Measurements from ENCODE around the gene PTGIR. TPM values are rescaled to one million over a fixed set of nuclear protein-coding genes. Genes with fewer than 3 reads are reported as not detected.

Gene PTGIR
- polyA plus RNA-seq, 3 donors, result 2.0 to 7.1 (median 3.5) TPM

DNA sequence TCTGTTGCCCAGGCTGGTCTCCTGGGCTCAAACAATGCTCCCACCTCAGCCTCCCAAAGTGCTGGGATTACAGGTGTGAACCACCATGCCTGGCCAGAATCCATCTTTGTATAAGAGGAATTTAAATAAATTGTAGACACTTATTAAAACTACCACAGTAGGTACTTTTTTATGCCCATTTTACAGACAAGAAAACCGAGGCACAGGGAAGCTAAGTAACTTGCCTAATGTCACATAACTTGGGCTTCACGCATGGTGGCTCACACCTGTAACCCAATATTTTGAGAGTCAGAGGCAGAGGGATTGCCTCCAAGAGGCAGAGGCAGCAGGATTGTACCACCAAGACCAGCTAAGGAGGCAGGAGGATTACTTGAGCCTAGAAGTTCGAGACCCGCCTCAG, 46.4 kb downstream of the PTGIR start:
- no peak overlapping the region for H3K27ac ChIP-seq (ENCODE audit: low read depth, low read length)
- WGBS, 3 donors, result 93 to 96% (median 95%) methylated on average over 4 of the region's 4 CpGs

DNA sequence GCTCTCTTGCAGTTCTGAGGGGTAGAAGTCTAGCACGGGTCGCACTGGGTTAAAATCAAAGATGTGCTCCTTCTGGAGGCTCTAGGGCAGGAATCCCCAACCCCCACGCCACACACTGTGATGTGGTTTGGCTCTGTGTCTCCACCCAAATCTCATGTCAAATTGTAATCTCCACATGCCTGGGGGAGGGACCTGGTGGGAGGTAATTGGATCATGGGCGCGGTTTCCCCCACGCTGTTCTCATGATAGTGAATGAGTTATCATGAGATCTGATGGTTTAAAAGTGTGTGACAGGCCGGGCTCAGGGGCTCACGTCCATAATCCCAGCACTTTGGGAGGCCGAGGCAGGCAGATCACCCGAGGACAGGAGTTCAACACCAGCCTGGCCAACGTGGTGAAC, 50.4 kb downstream of the PTGIR start:
- 60 to 65% (median 61%) methylated on average over 11 of the region's 11 CpGs for WGBS, 3 donors
- H3K27ac ChIP-seq (ENCODE audit: low read depth, low read length), result no peak overlapping the region

DNA sequence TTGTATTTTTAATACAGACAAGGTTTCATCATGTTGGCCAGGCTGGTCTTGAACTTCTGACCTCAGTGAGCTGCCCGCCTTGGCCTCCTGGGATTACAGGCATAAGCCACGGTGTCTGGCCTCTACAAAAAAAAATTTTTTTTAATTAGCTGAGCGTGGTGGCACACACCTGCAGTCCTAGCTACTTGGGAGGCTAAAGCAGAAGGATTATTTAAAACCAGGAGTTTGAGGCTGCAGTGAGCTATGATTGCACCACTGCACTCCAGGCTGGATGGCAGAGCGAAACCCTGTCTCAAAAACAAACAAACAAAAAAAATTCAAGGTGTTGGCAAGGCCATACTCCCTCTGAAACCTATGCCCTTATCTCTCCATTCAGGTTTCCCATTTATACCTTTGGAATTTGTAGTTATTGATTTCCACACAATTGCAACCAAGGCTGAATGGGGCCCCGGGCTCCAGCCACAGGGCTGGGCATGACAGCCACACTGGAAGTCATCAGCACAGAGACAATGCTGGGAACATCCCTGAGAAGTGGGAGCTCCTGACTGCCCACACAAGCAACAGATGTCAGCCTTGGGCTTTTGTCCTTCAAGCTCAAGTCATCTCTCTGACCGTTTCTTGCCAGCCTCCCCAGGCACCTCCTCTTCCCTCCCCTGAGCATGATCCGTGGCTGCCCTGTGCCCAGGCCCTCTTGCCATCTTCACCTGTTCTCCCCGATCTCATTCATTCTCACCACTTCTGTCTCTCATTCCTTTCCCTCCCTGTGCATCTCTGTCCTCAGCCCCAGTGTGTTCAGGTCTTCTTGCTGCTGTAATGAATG, 51.0 kb downstream of the PTGIR start:
- WGBS, 3 donors, result 66 to 82% (median 82%) methylated on average over 8 of the region's 8 CpGs

DNA sequence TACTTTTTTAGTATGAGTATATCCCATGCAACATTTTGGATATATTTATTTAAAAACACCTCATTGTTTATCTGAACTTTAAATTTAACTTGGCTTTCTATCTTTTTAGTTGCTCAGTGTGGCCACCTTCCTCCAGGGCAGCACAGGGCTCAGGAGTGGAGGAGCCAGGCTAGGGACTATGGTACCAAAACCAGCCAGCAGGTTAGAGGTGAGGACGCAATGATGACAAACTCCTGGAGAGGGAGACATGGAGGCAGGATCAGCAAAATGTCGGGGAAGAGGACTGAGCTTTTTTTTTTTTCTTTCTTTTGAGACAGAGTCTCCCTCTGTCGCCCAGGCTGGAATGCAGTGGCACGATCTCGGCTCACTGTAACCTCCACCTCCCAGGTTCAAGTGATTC, 53.4 kb downstream of the PTGIR start:
- 58 to 72% (median 68%) methylated on average over 5 of the region's 5 CpGs for WGBS, 3 donors
- H3K27ac ChIP-seq (ENCODE audit: low read depth, low read length), result no peak overlapping the region

More for the DNA sequence above, 51.0 kb downstream of the PTGIR start:
- H3K27ac ChIP-seq (ENCODE audit: low read depth, low read length), result no peak overlapping the region

Other genes starting within 250 kb of the PTGIR start
- gene CCDC8, start 211.5 kb downstream of the PTGIR start, polyA plus RNA-seq, result 1 to 10 TPM; 1.1 to 8.9 (median 8.0) TPM
- under 1 TPM in 1 of 3 donors, not detected in 2; 0.03 TPM for gene PNMA8C, start 196.2 kb downstream of the PTGIR start, polyA plus RNA-seq
- 1 to 10 TPM in 2 of 3 donors, under 1 TPM in 1; 0.13 to 3.7 (median 2.2) TPM for gene PNMA8A, start 153.5 kb downstream of the PTGIR start, polyA plus RNA-seq
- 1 to 10 TPM in 1 of 3 donors, under 1 TPM in 2; 0.79 to 1.9 (median 0.85) TPM for gene PNMA8B, start 129.2 kb downstream of the PTGIR start, polyA plus RNA-seq
- gene CALM3, start 23.8 kb downstream of the PTGIR start, polyA plus RNA-seq, result 100 to 1,000 TPM in 2 of 3 donors, 10 to 100 TPM in 1; 83.9 to 276 (median 115) TPM
- gene GNG8, start 11.1 kb upstream of the PTGIR start, polyA plus RNA-seq, result not detected
- 1 to 10 TPM in 2 of 3 donors, under 1 TPM in 1; 0.41 to 3.6 (median 1.3) TPM for gene DACT3, start 36.1 kb upstream of the PTGIR start, polyA plus RNA-seq
- gene PRKD2, start 92.0 kb upstream of the PTGIR start, polyA plus RNA-seq, result 10 to 100 TPM; 20.4 to 41.5 (median 26.7) TPM
- 10 to 100 TPM in 1 of 3 donors, 1 to 10 TPM in 2; 5.3 to 14.2 (median 6.7) TPM for gene FKRP, start 121.0 kb upstream of the PTGIR start, polyA plus RNA-seq
- gene STRN4, start 121.4 kb upstream of the PTGIR start, polyA plus RNA-seq, result 10 to 100 TPM; 38.3 to 76.0 (median 59.2) TPM
- 100 to 1,000 TPM in 1 of 3 donors, 10 to 100 TPM in 2; 32.4 to 154 (median 56.9) TPM for gene SLC1A5, start 163.5 kb upstream of the PTGIR start, polyA plus RNA-seq
- 100 to 1,000 TPM in 2 of 3 donors, 10 to 100 TPM in 1; 60.1 to 160 (median 151) TPM for gene AP2S1, start 225.8 kb upstream of the PTGIR start, polyA plus RNA-seq
- gene ARHGAP35, start 235.9 kb upstream of the PTGIR start, polyA plus RNA-seq, result 10 to 100 TPM in 2 of 3 donors, 1 to 10 TPM in 1; 8.3 to 14.8 (median 13.4) TPM